GM12864 (cell line): ENCODE data around the gene SMCHD1.
A peak's percentile ranks its signal among the peaks of the same experiment; 100 is the strongest.

Experiments
- DNase-seq: peaks from one replicate; pipeline ENCODE4 v3.0.0-alpha.2; 2011; ENCODE audit warnings: low read depth
- H3K4me3 ChIP-seq: 2 replicates; pipeline ENCODE4 v1.5.1; 2011; ENCODE audit warnings: mild to moderate bottlenecking, low read depth, low read length, control low read depth
- TF ChIP-seq, protein P1 (sequence below): IDR thresholded peaks from 2 replicates; pipeline ENCODE4 v1.5.1; 2011; ENCODE audit warnings: low read depth, mild to moderate bottlenecking, moderate library complexity, low read length, control low read depth, inconsistent platforms; ENCODE audit errors: missing control alignments

The SMCHD1 gene

DNA sequence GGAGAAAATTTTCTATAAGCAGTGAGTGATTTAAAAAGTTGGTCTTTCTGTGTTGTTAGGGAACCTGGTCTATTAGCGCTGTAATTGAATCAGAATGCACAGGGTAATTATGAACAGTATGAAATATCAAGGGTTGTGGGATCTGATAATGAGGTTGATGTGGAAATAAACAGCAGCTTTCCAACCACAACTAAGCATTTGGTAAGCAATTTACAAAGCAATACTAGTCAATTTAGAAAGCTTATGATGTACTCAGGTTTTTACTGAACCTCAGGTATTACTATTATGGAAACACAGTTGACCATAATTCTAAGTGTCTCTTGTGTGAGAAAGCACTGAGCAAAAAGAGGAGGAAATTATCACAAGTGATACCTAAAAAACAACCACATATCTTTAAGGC, 11.0 kb upstream of the SMCHD1 start:
- TF ChIP-seq, protein P1, sequence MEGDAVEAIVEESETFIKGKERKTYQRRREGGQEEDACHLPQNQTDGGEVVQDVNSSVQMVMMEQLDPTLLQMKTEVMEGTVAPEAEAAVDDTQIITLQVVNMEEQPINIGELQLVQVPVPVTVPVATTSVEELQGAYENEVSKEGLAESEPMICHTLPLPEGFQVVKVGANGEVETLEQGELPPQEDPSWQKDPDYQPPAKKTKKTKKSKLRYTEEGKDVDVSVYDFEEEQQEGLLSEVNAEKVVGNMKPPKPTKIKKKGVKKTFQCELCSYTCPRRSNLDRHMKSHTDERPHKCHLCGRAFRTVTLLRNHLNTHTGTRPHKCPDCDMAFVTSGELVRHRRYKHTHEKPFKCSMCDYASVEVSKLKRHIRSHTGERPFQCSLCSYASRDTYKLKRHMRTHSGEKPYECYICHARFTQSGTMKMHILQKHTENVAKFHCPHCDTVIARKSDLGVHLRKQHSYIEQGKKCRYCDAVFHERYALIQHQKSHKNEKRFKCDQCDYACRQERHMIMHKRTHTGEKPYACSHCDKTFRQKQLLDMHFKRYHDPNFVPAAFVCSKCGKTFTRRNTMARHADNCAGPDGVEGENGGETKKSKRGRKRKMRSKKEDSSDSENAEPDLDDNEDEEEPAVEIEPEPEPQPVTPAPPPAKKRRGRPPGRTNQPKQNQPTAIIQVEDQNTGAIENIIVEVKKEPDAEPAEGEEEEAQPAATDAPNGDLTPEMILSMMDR: no peak
- no peak for DNase-seq
- no peak overlapping the region for H3K4me3 ChIP-seq

DNA sequence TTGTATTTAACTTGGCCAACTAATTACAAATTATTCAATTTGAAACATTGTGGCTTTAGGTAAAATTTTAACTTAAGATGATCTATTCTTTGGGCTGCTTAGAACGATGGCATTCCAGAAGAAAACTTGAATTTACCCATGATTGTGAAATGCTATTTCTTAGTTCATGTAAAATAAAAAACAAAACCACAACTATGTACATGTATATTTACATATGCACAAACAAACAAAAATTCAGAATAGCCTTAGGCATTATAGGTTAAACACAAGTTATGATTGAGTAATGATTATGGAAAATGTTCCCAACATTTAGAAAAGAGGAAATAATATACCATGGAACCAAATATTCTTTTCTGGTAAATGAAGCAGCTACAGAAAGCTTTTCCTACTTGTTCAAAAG, 3.5 kb upstream of the SMCHD1 start:
- DNase-seq: no peak
- TF ChIP-seq, protein P1: no peak
- no peak overlapping the region for H3K4me3 ChIP-seq

DNA sequence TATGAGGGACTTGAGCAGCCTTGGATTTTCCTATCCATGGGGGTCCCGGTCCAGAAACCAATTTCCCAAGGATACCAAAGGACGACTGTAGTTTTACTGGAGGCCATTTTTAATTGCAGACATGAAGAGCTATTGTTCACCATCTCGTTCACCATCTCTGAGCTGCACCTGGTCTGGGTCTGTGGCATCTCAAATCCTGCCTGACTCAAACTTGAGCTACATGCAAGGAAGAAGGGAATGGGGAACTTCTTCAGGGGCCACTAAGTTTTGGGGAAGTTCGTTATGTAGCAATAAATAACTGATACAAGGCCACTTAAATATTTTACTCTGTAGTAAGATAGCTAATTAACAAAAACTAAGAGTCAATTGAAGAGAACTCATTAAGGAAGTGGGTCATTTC, 2.1 kb upstream of the SMCHD1 start:
- no peak for DNase-seq
- H3K4me3 ChIP-seq: no peak overlapping the region
- TF ChIP-seq, protein P1: no peak

DNA sequence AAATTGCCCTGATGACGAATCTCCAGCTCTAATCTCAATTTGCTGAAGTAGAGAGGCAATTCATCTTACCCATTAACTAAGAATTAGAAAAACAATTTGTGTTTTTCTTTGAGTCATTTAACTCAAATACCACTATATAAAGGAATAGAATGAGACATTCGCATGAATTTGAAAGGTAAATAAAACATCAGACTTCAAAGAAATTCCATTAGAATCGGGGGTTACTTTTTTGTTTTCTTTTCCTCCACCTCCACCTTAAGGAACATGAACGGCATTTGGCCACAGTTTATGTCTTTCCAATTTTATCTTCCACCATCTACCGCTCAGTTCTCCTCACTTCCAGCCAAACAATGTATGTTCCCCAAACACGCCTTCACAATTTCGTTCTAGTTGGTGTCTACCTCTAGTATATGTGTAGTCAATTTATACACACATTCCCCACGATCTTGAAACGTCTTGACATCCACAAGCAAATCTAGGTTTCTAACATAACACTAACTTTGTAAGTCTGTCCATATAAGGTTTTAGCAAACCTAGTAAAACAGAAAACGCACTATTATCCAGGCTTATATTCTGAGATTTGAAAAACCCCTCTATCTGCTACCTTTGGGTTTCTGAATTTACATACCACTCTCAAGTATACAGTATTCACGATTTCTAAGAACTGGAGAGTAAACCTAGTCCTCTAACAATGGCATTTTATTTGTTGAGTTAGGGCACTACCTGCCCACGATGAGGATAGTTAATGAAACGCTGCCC, 1.2 kb upstream of the SMCHD1 start:
- H3K4me3 ChIP-seq: peak overlapping the region; percentile 80
- no peak for DNase-seq
- TF ChIP-seq, protein P1: no peak

DNA sequence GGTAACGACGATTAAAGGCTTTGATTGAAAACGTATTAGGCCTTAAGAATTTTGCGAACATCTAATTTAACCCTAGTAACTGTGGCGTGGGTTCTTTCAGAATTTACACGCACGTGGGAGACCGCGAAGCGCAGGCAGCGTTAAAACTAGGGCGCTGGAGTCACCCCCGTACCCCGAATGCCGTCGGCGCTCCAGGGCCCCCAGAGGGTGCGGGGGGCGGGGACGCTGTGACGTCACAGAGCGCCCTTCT, 673 bp upstream of the SMCHD1 start:
- TF ChIP-seq, protein P1: no peak

DNA sequence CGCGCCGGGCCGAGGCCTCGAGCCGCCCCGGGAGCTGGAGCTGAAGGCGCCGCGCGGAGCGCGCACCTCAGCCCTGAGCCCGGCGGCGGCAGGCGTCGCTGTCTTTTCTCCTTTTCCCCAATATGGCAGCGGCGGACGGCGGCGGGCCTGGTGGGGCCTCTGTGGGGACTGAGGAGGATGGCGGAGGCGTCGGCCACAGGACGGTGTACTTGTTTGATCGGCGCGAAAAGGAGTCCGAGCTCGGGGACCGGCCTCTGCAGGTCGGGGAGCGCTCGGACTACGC, 369 bp downstream of the SMCHD1 start:
- no peak for DNase-seq
- H3K4me3 ChIP-seq: peak overlapping the region; percentile 80
- TF ChIP-seq, protein P1: no peak

More for the DNA sequence above, 673 bp upstream of the SMCHD1 start:
- H3K4me3 ChIP-seq: peak overlapping the region; percentile 80
- no peak for DNase-seq

DNA sequence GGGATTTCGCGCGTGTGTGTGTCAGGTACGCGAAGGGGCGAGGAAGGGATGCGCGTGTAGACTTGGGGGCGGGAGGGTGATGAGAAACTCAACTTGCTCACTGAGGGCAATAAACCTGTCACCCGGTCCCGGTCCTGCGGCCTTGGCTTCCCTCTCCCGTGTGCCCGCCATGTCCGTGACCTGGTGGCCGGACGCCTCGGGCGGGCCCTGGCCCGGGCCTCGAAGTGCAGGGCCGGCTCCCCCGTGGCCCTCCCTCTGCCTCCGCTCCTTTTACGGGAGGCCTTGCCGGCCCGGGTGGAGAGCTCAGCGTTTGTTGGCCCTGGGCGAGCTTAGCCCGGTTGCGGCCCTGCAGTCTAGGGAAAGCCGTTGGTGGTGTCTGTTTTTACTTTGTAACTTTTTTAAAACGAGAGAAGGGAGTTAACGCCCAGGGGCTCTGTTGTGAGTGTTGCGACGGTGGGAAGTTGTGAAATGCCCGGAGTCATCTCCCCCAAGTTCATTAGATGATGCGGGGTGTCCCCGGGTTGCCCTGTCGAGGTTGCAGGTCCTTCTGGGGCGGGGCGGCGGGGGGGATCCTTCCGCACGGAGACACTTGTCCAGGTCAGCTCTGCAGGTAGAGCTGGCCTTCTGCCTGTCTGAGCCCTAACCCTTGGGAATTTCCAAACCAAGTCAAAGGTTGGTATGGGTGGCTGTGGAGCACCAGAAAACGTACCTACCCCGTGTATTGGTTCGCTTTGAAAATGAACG, 883 bp downstream of the SMCHD1 start:
- no peak for DNase-seq
- TF ChIP-seq, protein P1: no peak

More for the DNA sequence above, 883 bp downstream of the SMCHD1 start:
- peak overlapping the region; percentile 80 for H3K4me3 ChIP-seq
